ENCODE measurements around the gene LARGE1.

LARGE1 gene

GRCh38 chr22:33524511-33525260, 395.6 kb downstream of the LARGE1 start:
- no peak for DNase-seq (ENCODE audit: low read depth, low spot score)

- DNase-seq (ENCODE audit: low read depth, low spot score), result no peak
These were observed 398.2 kb downstream of the LARGE1 start for GRCh38 chr22:33521879-33522665.

GRCh38 chr22:33520904-33521780, 399.1 kb downstream of the LARGE1 start:
- DNase-seq (ENCODE audit: low read depth, low spot score), result no peak

GRCh38 chr22:33519974-33520903, 400.0 kb downstream of the LARGE1 start:
- no peak for DNase-seq (ENCODE audit: low read depth, low spot score)

GRCh38 chr22:33519071-33519973, 401.0 kb downstream of the LARGE1 start:
- DNase-seq (ENCODE audit: low read depth, low spot score), result no peak

- no peak for DNase-seq (ENCODE audit: low read depth, low spot score)
These were observed 401.9 kb downstream of the LARGE1 start for GRCh38 chr22:33518405-33518804.

GRCh38 chr22:33515795-33516194, 404.5 kb downstream of the LARGE1 start:
- DNase-seq (ENCODE audit: low read depth, low spot score), result no peak

- no peak for DNase-seq (ENCODE audit: low read depth, low spot score)
These were observed 406.6 kb downstream of the LARGE1 start for GRCh38 chr22:33513388-33514338.

- DNase-seq (ENCODE audit: low read depth, low spot score), result no peak
These were observed 407.4 kb downstream of the LARGE1 start for GRCh38 chr22:33512908-33513307.

- no peak for DNase-seq (ENCODE audit: low read depth, low spot score)
These were observed 409.8 kb downstream of the LARGE1 start for GRCh38 chr22:33510429-33510904.

- no peak for DNase-seq (ENCODE audit: low read depth, low spot score)
These were observed 415.2 kb downstream of the LARGE1 start for GRCh38 chr22:33504941-33505625.

GRCh38 chr22:33496112-33496511, 424.2 kb downstream of the LARGE1 start:
- no peak for DNase-seq (ENCODE audit: low read depth, low spot score)

GRCh38 chr22:33493476-33494205, 426.6 kb downstream of the LARGE1 start:
- no peak for DNase-seq (ENCODE audit: low read depth, low spot score)

GRCh38 chr22:33492210-33492651, 428.0 kb downstream of the LARGE1 start:
- DNase-seq (ENCODE audit: low read depth, low spot score), result no peak

- DNase-seq (ENCODE audit: low read depth, low spot score), result no peak
These were observed 433.1 kb downstream of the LARGE1 start for GRCh38 chr22:33487041-33487716.

- no peak for DNase-seq (ENCODE audit: low read depth, low spot score)
These were observed 438.7 kb downstream of the LARGE1 start for GRCh38 chr22:33481550-33481949.
